Naive thymus-derived CD4-positive, alpha-beta T cell (primary cell): Measurements from ENCODE around the gene PTX4. TPM values are rescaled to one million over a fixed set of nuclear protein-coding genes. Genes with fewer than 3 reads are reported as not detected.

Source experiments
- ATAC-seq: fragments of 150-1000 bp; cut with Tn5 transposase; 2 replicates; pipeline ENCODE4 v1.10.0; 2021; ENCODE audit warnings: mild to moderate bottlenecking, moderate library complexity
- CTCF ChIA-PET: fragments of 350-600 bp; sonication (Branson Sonifier 250); formaldehyde crosslinking; loops from one replicate; lab custom pipeline; 2021; ENCODE audit warnings: antibody characterized with exemption; lab: Charles Lee
- POLR2A ChIA-PET: fragments of 350-600 bp; sonication (Branson Sonifier 250); formaldehyde crosslinking; loops from one replicate; lab custom pipeline; 2021; ENCODE audit warnings: antibody characterized with exemption, inconsistent platforms; lab: Charles Lee
- DNase-seq, 9 donors: peaks; one replicate each; pipeline versions ENCODE4 v3.0.0 to v3.0.0-alpha.2; 2020 to 2022; ENCODE audit warnings: mixed read lengths in 1 of 9
- H3K27ac ChIP-seq: one replicate; pipeline ENCODE4 v1.7.0; 2013; ENCODE audit warnings: mild to moderate bottlenecking, low read depth, low read length, moderate library complexity
- H3K27me3 ChIP-seq, 2 donors: one replicate each; pipeline ENCODE4 v1.7.0; 2013; ENCODE audit warnings: low read length in 2 of 2, mild to moderate bottlenecking in 2 of 2, moderate library complexity in 2 of 2; ENCODE audit not compliant: control insufficient read depth in 2 of 2, insufficient read depth in 2 of 2
- H3K36me3 ChIP-seq, 3 experiments: 1 replicate in 2 of 3; 2 replicates in 1 of 3; pipeline ENCODE4 v1.7.0; 2013; ENCODE audit warnings: low read length in 3 of 3, mild to moderate bottlenecking in 3 of 3, moderate library complexity in 1 of 3; ENCODE audit not compliant: insufficient read depth in 3 of 3, control insufficient read depth in 2 of 3
- H3K4me1 ChIP-seq, 2 donors: one replicate each; pipeline ENCODE4 v1.7.0; 2013; ENCODE audit warnings: low read length in 2 of 2, mild to moderate bottlenecking in 2 of 2, moderate library complexity in 1 of 2; ENCODE audit not compliant: control insufficient read depth in 2 of 2, insufficient read depth in 2 of 2
- H3K4me3 ChIP-seq: 2 replicates; pipeline ENCODE4 v1.7.0; 2013; ENCODE audit warnings: mild to moderate bottlenecking, low read length
- H3K9me3 ChIP-seq, 3 experiments: 1 replicate in 2 of 3; 2 replicates in 1 of 3; pipeline ENCODE4 v1.7.0; 2013; ENCODE audit warnings: low read length in 3 of 3; ENCODE audit not compliant: control insufficient read depth in 2 of 3
- H3K27ac Mint-ChIP-seq, 9 donors: one replicate each; pipeline ENCODE4 v1.8.0; 2020 to 2022; ENCODE audit warnings: mixed read lengths in 9 of 9, mild to moderate bottlenecking in 8 of 9, moderate library complexity in 5 of 9, inconsistent platforms in 2 of 9
- H3K27me3 Mint-ChIP-seq, 5 donors: one replicate each; pipeline ENCODE4 v1.8.0; 2021 to 2022; ENCODE audit warnings: mixed read lengths in 5 of 5, mild to moderate bottlenecking in 1 of 5
- H3K36me3 Mint-ChIP-seq, 5 donors: one replicate each; pipeline ENCODE4 v1.8.0; 2020 to 2022; ENCODE audit warnings: mixed read lengths in 5 of 5, mild to moderate bottlenecking in 3 of 5, inconsistent platforms in 1 of 5
- H3K4me1 Mint-ChIP-seq, 7 donors: one replicate each; pipeline ENCODE4 v1.8.0; 2020 to 2022; ENCODE audit warnings: mixed read lengths in 7 of 7, mild to moderate bottlenecking in 3 of 7, inconsistent platforms in 1 of 7
- H3K4me3 Mint-ChIP-seq, 10 donors: one replicate each; pipeline ENCODE4 v1.8.0; 2020 to 2022; ENCODE audit warnings: mild to moderate bottlenecking in 10 of 10, mixed read lengths in 10 of 10, moderate library complexity in 6 of 10, inconsistent platforms in 2 of 10
- H3K9me3 Mint-ChIP-seq, 11 donors: one replicate each; pipeline ENCODE4 v1.8.0; 2020 to 2022; ENCODE audit warnings: mixed read lengths in 11 of 11, mild to moderate bottlenecking in 4 of 11, inconsistent platforms in 1 of 11, moderate library complexity in 1 of 11
- intact Hi-C, 2 donors: fragments of 100-400 bp; cut with micrococcal nuclease; formaldehyde crosslinking; loops; one replicate each; pipeline ENCODE4 v1.15.1; 2023
- polyA plus RNA-seq, 2 donors: library from polyadenylated mRNA; unstranded; fragments of 300-500 nt; fragmentation: Illumina TruSeq; gene quantifications; one replicate each; pipeline ENCODE4 v1.2.3, GENCODE V29; 2021
- total RNA-seq, 6 experiments: library from RNA in 5 of 6; stranded (reverse) in 5 of 6; gene quantifications; 1 replicate in 5 of 6; 2 replicates in 1 of 6; pipeline ENCODE4 v1.2.3 and lab custom pipeline; 2021 to 2026

PTX4 gene
- total and polyA plus RNA-seq, 7 experiments from 2014 or later: 0.24 to 0.64 TPM; not detected in 5

DNA sequence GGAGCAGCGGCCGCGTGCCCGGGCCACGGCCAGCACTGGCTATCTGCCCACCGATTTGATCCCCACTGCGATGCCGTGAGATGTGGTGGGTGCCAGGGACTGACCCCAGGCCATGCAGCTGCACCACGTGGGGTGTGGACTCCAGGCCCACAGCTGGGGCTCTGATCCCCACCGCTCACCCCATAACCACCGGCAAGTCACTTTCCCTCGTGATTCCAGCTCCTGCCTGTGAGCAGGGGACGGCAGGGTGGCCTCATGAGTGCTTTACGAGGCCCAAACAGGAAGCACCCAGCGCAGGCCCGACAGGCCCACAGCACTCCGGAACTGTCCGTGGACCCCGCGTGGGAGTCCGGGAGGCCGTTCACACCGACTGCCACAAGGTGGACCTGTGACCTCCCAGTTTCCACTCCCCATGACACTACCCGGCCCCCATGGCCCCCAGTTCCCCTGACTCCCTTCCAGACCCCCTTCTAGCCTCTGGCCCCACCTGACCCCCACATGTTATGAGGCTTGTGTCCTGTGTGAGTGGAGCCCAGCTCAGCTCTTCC, 616 bp downstream of the PTX4 start:
- intact Hi-C loops: no loop called here
- POLR2A ChIA-PET: interaction anchor here (1.2 kb wide), 1 partner anchor 50 kb away, joined by 4 read pairs; no protein-coding TSS in a partner anchor
- Mint-ChIP-seq H3K9me3 (peaks cover 0 to 1% (median 0%) of the 10 kb centered on the region in 11 donors), H3K36me3 (peaks cover 0 to 1% (median 0%) of the 10 kb centered on the region in 5 donors), H3K4me1 (peaks cover 8 to 17% (median 10%) of the 10 kb centered on the region in 7 donors), H3K27me3 (no peaks in the 10 kb centered on the region), H3K4me3 (no peak overlapping the region), H3K27ac (peak overlapping the region in 1 of 9 donors; percentile 43)
- Histone ChIP-seq H3K9me3 (no peaks in the 10 kb centered on the region), H3K36me3 (no peaks in the 10 kb centered on the region), H3K27me3 (no peaks in the 10 kb centered on the region), H3K27ac (no peak overlapping the region), H3K4me1 (peaks cover 7 to 11% of the 10 kb centered on the region in 2 donors), H3K4me3 (no peak overlapping the region)
- CTCF ChIA-PET: interaction anchor here (0.6 to 0.7 kb wide), 2 partner anchors 125 to 364 kb away, joined by 3 read pairs; no protein-coding TSS in a partner anchor
- ATAC-seq: no peak
- no peak for DNase-seq

DNA sequence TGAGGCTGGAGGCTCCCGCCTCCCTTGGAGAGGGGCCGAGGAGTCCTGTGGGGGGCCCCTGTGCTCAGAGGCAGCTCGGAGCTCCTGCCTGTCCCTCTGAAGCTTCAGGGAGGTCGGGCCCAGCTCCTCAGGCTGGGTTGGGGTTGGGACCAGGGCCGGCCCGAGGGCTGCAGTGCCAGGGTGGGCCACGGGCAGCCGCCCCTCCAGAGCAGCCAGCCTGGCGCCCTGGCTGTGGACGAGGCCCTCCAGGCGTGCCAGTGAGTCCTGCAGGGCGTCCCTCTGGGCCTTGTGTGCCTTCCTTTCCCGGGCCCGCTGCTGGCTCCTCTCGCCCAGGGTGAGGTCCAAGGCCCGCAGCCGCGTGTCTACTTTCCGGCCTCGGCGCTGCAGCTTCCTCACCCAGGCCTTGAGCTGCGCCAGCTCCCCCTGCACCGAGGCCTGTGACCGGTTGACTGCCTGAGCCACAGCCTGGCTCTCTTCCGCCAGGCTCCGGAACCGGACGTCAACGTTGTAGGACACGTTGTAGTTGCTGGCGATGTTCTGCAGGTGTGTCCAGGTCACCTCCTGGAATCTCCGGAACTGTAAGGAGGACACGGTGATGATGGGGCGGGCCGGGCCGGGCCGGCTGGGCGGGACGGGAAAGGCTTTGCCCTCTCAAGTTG, 1.2 kb downstream of the PTX4 start:
- no peaks in the 10 kb centered on the region for H3K27me3 Mint-ChIP-seq
- H3K9me3 ChIP-seq: no peaks in the 10 kb centered on the region
- DNase-seq (no peak), ATAC-seq (no peak)
- ChIA-PET CTCF (no interaction called here), POLR2A (interaction anchor here (1.2 kb wide), 1 partner anchor 50 kb away, joined by 4 read pairs; no protein-coding TSS in a partner anchor)
- no peaks in the 10 kb centered on the region for H3K27me3 ChIP-seq
- H3K4me3 Mint-ChIP-seq: no peak overlapping the region
- H3K36me3 Mint-ChIP-seq: no peaks in the 10 kb centered on the region
- H3K27ac Mint-ChIP-seq: no peak overlapping the region
- no peaks in the 10 kb centered on the region for H3K36me3 ChIP-seq
- peaks cover 2 to 6% of the 10 kb centered on the region in 2 donors for H3K4me1 ChIP-seq
- no peaks in the 10 kb centered on the region for H3K9me3 Mint-ChIP-seq
- intact Hi-C loops: no loop called here
- H3K4me1 Mint-ChIP-seq: peaks cover 2 to 12% (median 5%) of the 10 kb centered on the region in 7 donors
- H3K4me3 ChIP-seq: no peak overlapping the region
- no peak overlapping the region for H3K27ac ChIP-seq

DNA sequence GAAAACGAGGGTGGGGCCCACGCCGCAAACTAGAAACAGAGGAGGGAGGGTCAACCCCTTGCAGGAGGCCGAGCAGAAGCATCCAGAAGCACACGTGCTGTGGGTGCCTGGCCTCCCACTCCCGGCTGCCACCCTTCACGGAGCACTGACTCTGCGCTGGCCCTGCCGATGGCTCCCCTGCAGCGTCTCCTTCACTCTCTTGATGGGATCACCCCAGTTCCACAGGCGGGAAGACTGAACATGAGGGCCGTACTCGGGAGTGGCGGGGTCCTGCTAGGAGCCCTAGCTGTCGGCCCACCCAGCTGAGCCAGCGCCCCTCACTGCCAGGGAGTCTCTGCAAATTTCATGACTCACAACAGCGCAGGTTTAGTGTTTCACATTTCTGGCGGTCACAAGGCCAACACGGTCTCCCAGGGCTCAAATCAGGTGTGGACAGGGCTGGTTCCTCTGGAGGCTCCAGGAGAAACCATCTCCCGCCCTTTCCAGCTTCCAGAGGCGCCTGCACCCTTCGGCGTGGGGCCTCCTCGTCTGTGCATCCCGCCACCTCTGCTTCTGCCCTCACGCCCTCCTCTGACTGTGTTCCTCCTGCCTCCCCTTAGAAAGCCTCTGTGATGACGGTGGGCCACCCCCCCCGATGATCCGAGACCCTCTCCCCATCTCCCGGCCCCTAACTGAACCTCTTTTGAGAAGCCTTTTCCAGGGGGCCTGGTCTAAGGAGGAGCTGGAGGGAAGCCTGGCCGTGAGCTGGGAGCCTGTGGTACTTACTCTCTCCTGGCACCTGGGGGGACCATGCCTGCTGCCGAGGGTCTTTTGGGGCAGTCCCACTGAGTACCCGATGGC, 2.0 kb downstream of the PTX4 start:
- intact Hi-C loops: no loop called here
- no peak overlapping the region for H3K4me3 ChIP-seq
- ChIA-PET CTCF (no interaction called here), POLR2A (interaction anchor here (0.6 to 1.2 kb wide), 2 partner anchors 51 to 81 kb away, joined by 4 to 5 read pairs; no protein-coding TSS in a partner anchor)
- no peaks in the 10 kb centered on the region for H3K27me3 ChIP-seq
- H3K27ac ChIP-seq: no peak overlapping the region
- Mint-ChIP-seq H3K4me1 (peaks cover 0 to 7% (median 0%) of the 10 kb centered on the region in 7 donors), H3K27ac (no peak overlapping the region), H3K4me3 (no peak overlapping the region), H3K9me3 (no peaks in the 10 kb centered on the region), H3K27me3 (no peaks in the 10 kb centered on the region), H3K36me3 (no peaks in the 10 kb centered on the region)
- H3K9me3 ChIP-seq: no peaks in the 10 kb centered on the region
- H3K36me3 ChIP-seq: no peaks in the 10 kb centered on the region
- no peaks in the 10 kb centered on the region for H3K4me1 ChIP-seq
- no peak for ATAC-seq
- DNase-seq: no peak

DNA sequence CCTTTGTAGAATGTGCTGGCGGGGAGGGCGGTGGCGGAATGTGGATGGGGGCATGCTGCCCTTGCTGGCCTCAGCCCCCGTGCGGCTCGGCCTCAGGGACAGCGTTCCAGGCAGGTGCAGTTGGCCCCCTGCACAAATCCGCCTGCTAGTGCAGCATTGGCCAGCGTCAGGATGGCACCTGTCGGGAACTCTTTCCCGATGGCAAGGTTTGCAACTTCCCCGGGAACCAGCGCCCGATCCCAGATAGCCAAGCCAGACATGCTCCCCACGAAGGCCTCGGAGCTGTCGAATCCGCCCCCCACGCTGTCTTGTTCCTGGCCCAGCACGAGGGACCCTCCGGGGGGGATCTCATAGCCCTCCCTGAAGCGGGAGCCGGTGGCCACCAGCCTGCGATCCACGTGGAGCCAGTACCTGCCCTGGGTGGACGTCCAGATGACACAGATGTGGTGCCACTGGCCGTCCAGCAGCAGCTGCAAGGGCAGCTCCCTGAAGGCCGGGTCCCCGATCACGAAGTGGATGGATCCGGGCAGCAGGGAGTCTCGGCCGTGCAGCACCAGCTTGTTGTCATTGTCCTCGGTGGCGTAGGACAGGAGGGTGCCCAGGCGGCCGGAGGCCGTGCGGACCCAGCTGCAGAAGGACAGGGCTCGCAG, 2.8 kb downstream of the PTX4 start:
- Mint-ChIP-seq H3K36me3 (no peaks in the 10 kb centered on the region), H3K4me1 (peaks cover 0 to 7% (median 0%) of the 10 kb centered on the region in 7 donors), H3K4me3 (no peak overlapping the region), H3K27ac (no peak overlapping the region), H3K9me3 (no peaks in the 10 kb centered on the region), H3K27me3 (peaks cover 0 to 3% (median 0%) of the 10 kb centered on the region in 5 donors)
- no peaks in the 10 kb centered on the region for H3K9me3 ChIP-seq
- H3K27ac ChIP-seq: no peak overlapping the region
- DNase-seq: no peak
- intact Hi-C loops: no loop called here
- ChIA-PET POLR2A (no interaction called here), CTCF (no interaction called here)
- H3K4me1 ChIP-seq: no peaks in the 10 kb centered on the region
- no peak for ATAC-seq
- no peaks in the 10 kb centered on the region for H3K36me3 ChIP-seq
- no peak overlapping the region for H3K4me3 ChIP-seq
- H3K27me3 ChIP-seq: no peaks in the 10 kb centered on the region

DNA sequence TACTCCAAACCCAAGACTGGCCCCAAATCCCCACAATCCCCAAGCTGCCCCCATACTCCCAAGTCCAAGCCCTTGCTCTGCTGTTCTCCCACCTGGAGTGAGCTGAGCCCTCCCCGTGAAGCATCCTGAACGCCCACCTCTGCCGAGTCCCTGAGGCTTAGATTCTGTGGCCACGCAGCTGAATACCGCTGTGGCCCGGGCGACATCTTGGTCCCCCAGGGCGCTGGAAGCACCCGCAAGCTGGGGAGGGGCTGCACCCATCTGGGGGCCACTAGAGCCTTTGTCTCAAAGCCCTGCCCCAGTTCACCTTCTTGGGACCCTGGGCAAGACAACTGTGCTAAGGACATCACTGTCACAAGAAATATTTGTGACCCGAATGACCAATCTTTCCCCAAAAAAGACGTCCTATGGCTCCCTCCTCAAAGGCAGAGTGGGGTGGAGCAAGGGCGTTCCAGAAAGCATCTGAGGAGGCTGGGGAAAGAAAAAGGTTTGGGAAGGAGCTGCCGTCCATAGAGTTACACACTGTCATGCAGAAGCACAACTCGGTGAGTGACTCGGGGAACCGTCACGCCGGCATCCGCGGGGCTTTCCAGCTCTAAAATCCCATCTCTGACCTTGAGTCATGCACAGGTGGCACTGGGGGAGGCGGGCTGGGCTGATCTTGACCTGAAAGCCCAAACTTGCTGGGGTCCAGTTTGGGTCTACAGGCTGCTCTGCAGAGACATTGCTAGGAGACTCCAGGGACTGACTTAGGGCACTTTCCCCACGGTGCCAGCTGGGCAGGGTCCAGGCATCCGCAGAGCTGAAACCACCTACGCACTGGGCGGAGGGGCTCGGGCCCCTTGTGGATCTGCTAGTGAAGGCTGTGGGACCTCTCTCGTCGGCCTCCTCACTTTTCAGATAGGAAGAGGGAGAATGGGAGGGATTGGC, 6.6 kb downstream of the PTX4 start:
- ATAC-seq: no peak
- Mint-ChIP-seq H3K27ac (no peak overlapping the region), H3K4me1 (peaks cover 0 to 4% (median 0%) of the 10 kb centered on the region in 7 donors), H3K4me3 (no peak overlapping the region), H3K9me3 (no peaks in the 10 kb centered on the region), H3K36me3 (no peaks in the 10 kb centered on the region), H3K27me3 (peaks cover 0 to 3% (median 0%) of the 10 kb centered on the region in 5 donors)
- Histone ChIP-seq H3K27ac (no peak overlapping the region), H3K4me3 (no peak overlapping the region), H3K9me3 (no peaks in the 10 kb centered on the region), H3K27me3 (no peaks in the 10 kb centered on the region), H3K4me1 (no peaks in the 10 kb centered on the region), H3K36me3 (no peaks in the 10 kb centered on the region)
- intact Hi-C loops: no loop called here
- no peak for DNase-seq
- ChIA-PET POLR2A (no interaction called here), CTCF (no interaction called here)
